Stomach (tissue), 9 donors: ENCODE measurements around the gene SUSD6. TPM values are rescaled to one million over a fixed set of nuclear protein-coding genes. Genes with fewer than 3 reads are reported as not detected.

Source experiments
- DNase-seq, 2 donors: peaks; one replicate each; pipeline versions ENCODE4 v3.0.0 to v3.0.0-alpha.2; 2013 to 2019
- H3K27ac ChIP-seq, 5 donors: fragments of 200-600 bp in 4 of 5; sonication (generic) in 4 of 5; one replicate each; pipeline ENCODE4 v1.5.1; 2013 to 2019; ENCODE audit warnings: mild to moderate bottlenecking in 1 of 5, moderate library complexity in 1 of 5
- H3K27me3 ChIP-seq, 3 donors: fragments of 200-600 bp; sonication (generic); one replicate each; pipeline ENCODE4 v1.5.1; 2017 to 2019; ENCODE audit warnings: mixed run types in 1 of 3
- H3K36me3 ChIP-seq, 4 donors: fragments of 200-600 bp; sonication (generic); 1 replicate in 3 of 4; 2 replicates in 1 of 4; pipeline ENCODE4 v1.5.1; 2016 to 2019
- H3K4me1 ChIP-seq, 4 donors: fragments of 200-600 bp; sonication (generic); one replicate each; pipeline ENCODE4 v1.5.1; 2016 to 2019
- H3K4me3 ChIP-seq, 4 donors: fragments of 200-600 bp; sonication (generic) in 3 of 4; one replicate each; pipeline ENCODE4 v1.5.1; 2016 to 2019; ENCODE audit warnings: mild to moderate bottlenecking in 1 of 4
- H3K9me3 ChIP-seq, 4 donors: fragments of 200-600 bp; sonication (generic); one replicate each; pipeline ENCODE4 v1.5.1; 2016 to 2019
- CTCF ChIP-seq, 7 experiments: fragments of 450-650 bp in 4 of 7; fragments of 200-600 bp in 3 of 7; sonication (generic) in 3 of 7; IDR thresholded peaks; one replicate each; pipeline ENCODE4 v1.5.1; 2016 to 2019; ENCODE audit warnings: antibody characterized with exemption in 7 of 7, control low read depth in 2 of 7, mild to moderate bottlenecking in 1 of 7
- EP300 ChIP-seq: sonication (generic); formaldehyde crosslinking; IDR thresholded peaks from one replicate; pipeline ENCODE4 v1.6.1; 2017; ENCODE audit warnings: antibody characterized with exemption
- POLR2A ChIP-seq, 4 donors: fragments of 450-650 bp; IDR thresholded peaks; one replicate each; pipeline ENCODE4 v1.6.1; 2016; ENCODE audit warnings: antibody characterized with exemption in 4 of 4, control low read depth in 2 of 4, mild to moderate bottlenecking in 1 of 4, moderate library complexity in 1 of 4
- POLR2AphosphoS5 ChIP-seq, 3 donors: sonication (generic); formaldehyde crosslinking; IDR thresholded peaks; one replicate each; pipeline ENCODE4 v1.6.1; 2016; ENCODE audit warnings: antibody characterized with exemption in 3 of 3
- WGBS, 5 donors: extraction: QIAGEN DNeasy Blood & Tissue Kit in 3 of 5; methylation state at CpG; one replicate each; pipeline versions ENCODE4 v1.1.5 to v1.1.7; 2013 to 2018; 5-methylcytosine and 5-hydroxymethylcytosine counted together
- intact Hi-C: fragments of 100-400 bp; cut with DNase I; formaldehyde crosslinking; loops from one replicate; pipeline ENCODE4 v1.15.1; 2023; ENCODE audit warnings: low total_unique reads
- polyA plus RNA-seq, 3 donors: library from polyadenylated mRNA; stranded (reverse); fragments of 200-250 nt; gene quantifications; one replicate each; pipeline ENCODE4 v1.2.3, GENCODE V29; 2013
- total RNA-seq, 5 donors: library from RNA; depleted of rRNA; stranded (reverse); fragments of >200 nt; gene quantifications; one replicate each; pipeline versions ENCODE4 v1.1.0 to v1.2.3, GENCODE V29; 2014 to 2016
- donor health status: healthy with polysubstance abuse.
- donor health status: Bipolar disorder and iron deficiency.
- donor health status: healthy.

Gene SUSD6
- total and polyA plus RNA-seq, 8 donors, result 4.9 to 39.0 (median 24.7) TPM

- peaks cover 34 to 39% (median 35%) of the 10 kb centered on the region in 4 donors for H3K4me1 ChIP-seq
- peaks cover 17 to 100% (median 56%) of the 10 kb centered on the region in 3 donors for H3K27me3 ChIP-seq
- no peak for TF ChIP-seq POLR2A (IDR thresholded peaks at IDR 0.05)
- TF ChIP-seq EP300, result no peak
- no peak for TF ChIP-seq POLR2AphosphoS5 (IDR thresholded peaks at IDR 0.05)
- TF ChIP-seq CTCF (IDR thresholded peaks at IDR 0.05), result no peak
- H3K27ac ChIP-seq, result no peak overlapping the region
- intact Hi-C loops, result no loop called here
- H3K36me3 ChIP-seq, result no peaks in the 10 kb centered on the region
- 54 to 61% (median 56%) methylated on average over 2 of the region's 2 CpGs for WGBS, 5 donors
- DNase-seq, result no peak
- no peak overlapping the region for H3K4me3 ChIP-seq
- no peaks in the 10 kb centered on the region for H3K9me3 ChIP-seq
Measured at GRCh38 chr14:69569859-69570258, 41.5 kb upstream of the SUSD6 start.

GRCh38 chr14:69570836-69571330 is 40.5 kb upstream of the SUSD6 start:
- Histone ChIP-seq H3K4me1 (peaks cover 34 to 40% (median 36%) of the 10 kb centered on the region in 4 donors), H3K27ac (no peak overlapping the region), H3K4me3 (no peak overlapping the region), H3K36me3 (no peaks in the 10 kb centered on the region), H3K9me3 (no peaks in the 10 kb centered on the region), H3K27me3 (peaks cover 17 to 100% (median 64%) of the 10 kb centered on the region in 3 donors)
- TF ChIP-seq CTCF (IDR thresholded peaks at IDR 0.05) (no peak), POLR2AphosphoS5 (IDR thresholded peaks at IDR 0.05) (no peak), EP300 (no peak), POLR2A (IDR thresholded peaks at IDR 0.05) (no peak)
- no peak for DNase-seq
- WGBS, 5 donors, result 80 to 87% (median 85%) methylated on average over 6 to 7 of the region's 7 CpGs
- intact Hi-C loops, result no loop called here

GRCh38 chr14:69571449-69572029 is 39.9 kb upstream of the SUSD6 start:
- H3K27me3 ChIP-seq, result peaks cover 17 to 100% (median 71%) of the 10 kb centered on the region in 3 donors
- WGBS, 5 donors, result 13 to 27% (median 19%) methylated on average over 41 to 62 of the region's 62 CpGs
- H3K27ac ChIP-seq, result no peak overlapping the region
- H3K9me3 ChIP-seq, result no peaks in the 10 kb centered on the region
- no peaks in the 10 kb centered on the region for H3K36me3 ChIP-seq
- peaks cover 34 to 40% (median 36%) of the 10 kb centered on the region in 4 donors for H3K4me1 ChIP-seq
- peak overlapping the region; percentile 40 to 62 (median 46) for H3K4me3 ChIP-seq
- TF ChIP-seq POLR2A (IDR thresholded peaks at IDR 0.05), result no peak
- no peak for TF ChIP-seq POLR2AphosphoS5 (IDR thresholded peaks at IDR 0.05)
- no peak for TF ChIP-seq CTCF (IDR thresholded peaks at IDR 0.05)
- TF ChIP-seq EP300, result no peak
- intact Hi-C loops, result no loop called here
- DNase-seq, result no peak

- Histone ChIP-seq H3K27ac (no peak overlapping the region), H3K4me3 (peak overlapping the region; percentile 40 to 62 (median 46)), H3K27me3 (peaks cover 17 to 100% (median 71%) of the 10 kb centered on the region in 3 donors), H3K9me3 (no peaks in the 10 kb centered on the region), H3K4me1 (peaks cover 34 to 40% (median 36%) of the 10 kb centered on the region in 4 donors), H3K36me3 (no peaks in the 10 kb centered on the region)
- TF ChIP-seq POLR2AphosphoS5 (IDR thresholded peaks at IDR 0.05) (no peak), EP300 (no peak), POLR2A (IDR thresholded peaks at IDR 0.05) (no peak), CTCF (IDR thresholded peaks at IDR 0.05) (no peak)
- 9 to 36% (median 15%) methylated on average over 22 to 112 of the region's 112 CpGs for WGBS, 5 donors
- intact Hi-C loops, result no loop called here
- peak; percentile 32 to 83 for DNase-seq
Measured at GRCh38 chr14:69572030-69572840, 39.2 kb upstream of the SUSD6 start.
